Mesothelial cell of epicardium (in vitro differentiated cells): Measurements from ENCODE around the gene C14orf132. TPM values are rescaled to one million over a fixed set of nuclear protein-coding genes. Genes with fewer than 3 reads are reported as not detected.

Experiments used
- DNase-seq, 2 experiments: peaks; one replicate each; pipeline ENCODE4 v3.0.0; 2021; ENCODE audit warnings: low spot score in 2 of 2; ENCODE audit not compliant: unreplicated experiment in 2 of 2
- H3K27ac Mint-ChIP-seq: 2 replicates; pipeline ENCODE4 v1.8.0; 2021; ENCODE audit warnings: mixed read lengths
- H3K27me3 Mint-ChIP-seq: 2 replicates; pipeline ENCODE4 v1.8.0; 2021; ENCODE audit warnings: low read depth, mixed read lengths
- H3K36me3 Mint-ChIP-seq: 2 replicates; pipeline ENCODE4 v1.8.0; 2021; ENCODE audit warnings: mixed read lengths
- H3K4me1 Mint-ChIP-seq: 2 replicates; pipeline ENCODE4 v1.8.0; 2021; ENCODE audit warnings: mixed read lengths
- H3K4me3 Mint-ChIP-seq: 2 replicates; pipeline ENCODE4 v1.8.0; 2021; ENCODE audit warnings: mild to moderate bottlenecking, moderate library complexity, mixed read lengths
- H3K9me3 Mint-ChIP-seq: 2 replicates; pipeline ENCODE4 v1.8.0; 2021; ENCODE audit warnings: mixed read lengths
- total RNA-seq: library from RNA; stranded (reverse); gene quantifications from 3 replicates; pipeline ENCODE4 v1.2.1, GENCODE V29; 2021
- TF ChIP-seq, protein P1 (sequence below): fragments of 200-600 bp; sonication (generic); IDR thresholded peaks from one replicate; pipeline ENCODE4 v1.5.0; 2021; ENCODE audit warnings: antibody characterized with exemption; ENCODE audit not compliant: unreplicated experiment

C14orf132 gene
- total RNA-seq, 1 donor from 2014 or later = 40.6 TPM

DNA sequence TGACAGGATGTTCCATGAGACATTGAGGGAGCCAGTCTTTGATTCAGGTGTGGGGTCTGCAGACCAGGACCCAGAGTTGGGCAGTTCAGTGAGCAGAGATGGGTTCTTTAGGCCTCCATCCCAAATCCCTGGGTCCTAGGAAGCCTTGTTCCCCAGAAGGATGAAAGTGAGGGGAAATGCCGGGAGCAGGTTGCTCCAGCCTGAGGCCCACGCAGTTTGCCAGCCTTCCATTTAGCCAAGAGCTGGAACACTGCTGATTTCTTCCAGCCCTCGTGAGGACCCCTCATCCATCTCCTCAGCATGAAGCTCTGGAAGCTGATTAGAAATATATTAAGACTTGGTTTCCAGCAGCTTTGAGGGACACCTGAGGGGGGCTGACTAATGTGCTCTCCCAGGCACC is 12.1 kb downstream of the C14orf132 start:
- no peak for DNase-seq
- Mint-ChIP-seq H3K27ac (no peak overlapping the region), H3K36me3 (peaks cover 4% of the 10 kb centered on the region), H3K27me3 (no peaks in the 10 kb centered on the region), H3K9me3 (peaks cover 5% of the 10 kb centered on the region), H3K4me1 (peaks cover 10% of the 10 kb centered on the region), H3K4me3 (no peak overlapping the region)
- TF ChIP-seq, protein P1, sequence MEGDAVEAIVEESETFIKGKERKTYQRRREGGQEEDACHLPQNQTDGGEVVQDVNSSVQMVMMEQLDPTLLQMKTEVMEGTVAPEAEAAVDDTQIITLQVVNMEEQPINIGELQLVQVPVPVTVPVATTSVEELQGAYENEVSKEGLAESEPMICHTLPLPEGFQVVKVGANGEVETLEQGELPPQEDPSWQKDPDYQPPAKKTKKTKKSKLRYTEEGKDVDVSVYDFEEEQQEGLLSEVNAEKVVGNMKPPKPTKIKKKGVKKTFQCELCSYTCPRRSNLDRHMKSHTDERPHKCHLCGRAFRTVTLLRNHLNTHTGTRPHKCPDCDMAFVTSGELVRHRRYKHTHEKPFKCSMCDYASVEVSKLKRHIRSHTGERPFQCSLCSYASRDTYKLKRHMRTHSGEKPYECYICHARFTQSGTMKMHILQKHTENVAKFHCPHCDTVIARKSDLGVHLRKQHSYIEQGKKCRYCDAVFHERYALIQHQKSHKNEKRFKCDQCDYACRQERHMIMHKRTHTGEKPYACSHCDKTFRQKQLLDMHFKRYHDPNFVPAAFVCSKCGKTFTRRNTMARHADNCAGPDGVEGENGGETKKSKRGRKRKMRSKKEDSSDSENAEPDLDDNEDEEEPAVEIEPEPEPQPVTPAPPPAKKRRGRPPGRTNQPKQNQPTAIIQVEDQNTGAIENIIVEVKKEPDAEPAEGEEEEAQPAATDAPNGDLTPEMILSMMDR = no peak

DNA sequence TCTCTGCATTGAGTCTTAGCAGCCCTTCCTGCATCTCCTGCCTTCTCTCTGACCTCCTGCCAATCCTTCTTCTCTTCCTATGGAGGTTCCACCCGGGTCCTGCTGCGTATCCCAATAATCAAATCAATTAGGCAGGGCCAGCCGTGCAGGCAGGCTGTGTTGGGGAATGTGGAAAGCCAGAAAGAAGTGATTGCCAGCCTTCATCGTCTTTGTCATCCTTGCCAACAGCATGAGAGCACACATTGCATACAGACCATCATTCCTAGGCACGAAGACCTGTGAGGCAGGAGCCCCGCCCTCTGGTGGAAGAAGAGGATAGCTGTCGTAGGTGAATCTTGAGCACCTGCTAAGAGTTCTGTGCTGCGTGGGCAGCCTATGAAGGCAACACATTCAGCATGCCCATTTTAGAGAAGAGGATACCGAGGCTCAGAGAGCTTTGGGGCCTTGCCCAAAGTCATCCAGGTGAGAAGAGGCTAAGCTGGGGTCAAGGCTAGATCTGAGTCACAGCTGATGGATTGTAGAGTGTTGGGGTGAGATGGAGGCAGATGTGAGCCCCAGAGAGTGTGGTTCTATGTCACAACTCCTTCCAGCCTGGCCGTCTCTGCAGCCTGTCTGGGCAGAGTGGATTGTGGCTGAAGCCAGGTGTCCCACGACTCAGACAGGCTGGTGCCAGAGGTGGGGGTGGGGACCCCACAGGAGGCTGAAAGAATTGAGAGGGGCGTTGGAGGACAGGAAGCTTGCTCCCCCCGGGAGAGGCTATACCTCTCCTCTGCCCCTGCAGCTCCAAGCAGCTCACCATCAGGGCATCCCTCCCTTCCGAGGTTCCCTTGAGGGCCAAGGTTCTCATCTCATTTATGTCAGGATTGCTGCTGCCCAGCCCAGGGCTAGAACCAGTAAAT is 12.7 kb downstream of the C14orf132 start:
- peaks cover 5% of the 10 kb centered on the region for H3K9me3 Mint-ChIP-seq
- DNase-seq = peak in 1 of 2 experiments; percentile 25
- peaks cover 4% of the 10 kb centered on the region for H3K36me3 Mint-ChIP-seq
- TF ChIP-seq, protein P1 = no peak
- peaks cover 10% of the 10 kb centered on the region for H3K4me1 Mint-ChIP-seq
- H3K27me3 Mint-ChIP-seq = no peaks in the 10 kb centered on the region
- H3K27ac Mint-ChIP-seq = no peak overlapping the region
- H3K4me3 Mint-ChIP-seq = no peak overlapping the region

DNA sequence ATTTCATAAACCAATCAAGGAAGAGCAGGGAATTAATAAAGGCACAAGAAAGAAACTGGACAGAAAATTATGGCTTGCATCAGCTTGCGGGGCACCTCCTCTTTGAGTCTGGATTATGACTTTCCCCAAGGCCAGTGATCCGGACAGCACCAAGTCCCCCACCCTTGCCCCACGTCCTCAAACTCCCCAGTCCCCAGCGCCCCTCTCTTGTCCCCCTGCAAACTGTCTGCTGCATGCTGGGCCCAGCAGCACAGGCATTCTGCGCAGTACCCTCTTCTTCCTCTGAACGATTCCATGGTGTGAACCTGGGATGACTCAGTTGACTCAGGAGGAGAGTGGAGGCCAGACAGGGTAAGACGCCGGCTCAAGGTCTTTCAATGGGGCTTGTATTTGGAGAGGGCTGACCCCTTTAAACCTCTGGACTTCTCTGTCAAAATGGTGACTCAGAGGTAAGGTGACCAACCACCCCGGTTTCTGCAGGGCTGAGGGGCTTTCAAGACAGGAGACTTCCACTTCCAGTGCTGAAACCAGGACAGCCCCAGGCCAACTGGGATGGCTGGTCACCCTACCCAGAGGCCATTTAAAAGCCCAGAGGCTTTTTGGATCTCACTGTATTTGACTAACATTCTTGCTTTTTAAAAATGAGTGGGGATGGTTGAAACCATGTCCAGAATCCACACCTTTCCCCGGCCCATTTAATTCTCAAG is 13.5 kb downstream of the C14orf132 start:
- DNase-seq = peak in 1 of 2 experiments; percentile 28
- Mint-ChIP-seq H3K9me3 (peaks cover 5% of the 10 kb centered on the region), H3K4me3 (no peak overlapping the region), H3K27ac (no peak overlapping the region), H3K27me3 (no peaks in the 10 kb centered on the region), H3K36me3 (peaks cover 4% of the 10 kb centered on the region), H3K4me1 (peaks cover 10% of the 10 kb centered on the region)
- TF ChIP-seq, protein P1 = no peak

DNA sequence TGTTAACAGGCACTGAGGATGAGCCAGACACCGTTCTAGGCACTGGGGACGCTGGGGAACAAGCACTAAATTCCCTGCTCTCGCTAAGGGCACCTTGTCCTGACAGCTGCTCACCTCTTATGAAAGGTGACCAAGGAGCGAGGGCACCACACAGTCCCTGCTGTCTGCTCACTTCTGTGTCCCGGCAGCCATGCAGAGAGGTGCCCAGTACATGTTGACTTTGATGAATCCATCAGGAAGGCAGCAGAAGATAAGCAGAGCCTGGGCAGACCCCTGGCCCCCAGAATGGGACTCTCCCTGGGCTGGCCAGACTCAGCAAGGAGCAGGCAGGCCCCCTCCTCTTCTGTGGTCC is 14.1 kb downstream of the C14orf132 start:
- Mint-ChIP-seq H3K27me3 (no peaks in the 10 kb centered on the region), H3K4me1 (peaks cover 10% of the 10 kb centered on the region), H3K36me3 (peaks cover 7% of the 10 kb centered on the region), H3K27ac (no peak overlapping the region), H3K9me3 (peaks cover 5% of the 10 kb centered on the region), H3K4me3 (no peak overlapping the region)
- no peak for DNase-seq
- TF ChIP-seq, protein P1 = no peak

DNA sequence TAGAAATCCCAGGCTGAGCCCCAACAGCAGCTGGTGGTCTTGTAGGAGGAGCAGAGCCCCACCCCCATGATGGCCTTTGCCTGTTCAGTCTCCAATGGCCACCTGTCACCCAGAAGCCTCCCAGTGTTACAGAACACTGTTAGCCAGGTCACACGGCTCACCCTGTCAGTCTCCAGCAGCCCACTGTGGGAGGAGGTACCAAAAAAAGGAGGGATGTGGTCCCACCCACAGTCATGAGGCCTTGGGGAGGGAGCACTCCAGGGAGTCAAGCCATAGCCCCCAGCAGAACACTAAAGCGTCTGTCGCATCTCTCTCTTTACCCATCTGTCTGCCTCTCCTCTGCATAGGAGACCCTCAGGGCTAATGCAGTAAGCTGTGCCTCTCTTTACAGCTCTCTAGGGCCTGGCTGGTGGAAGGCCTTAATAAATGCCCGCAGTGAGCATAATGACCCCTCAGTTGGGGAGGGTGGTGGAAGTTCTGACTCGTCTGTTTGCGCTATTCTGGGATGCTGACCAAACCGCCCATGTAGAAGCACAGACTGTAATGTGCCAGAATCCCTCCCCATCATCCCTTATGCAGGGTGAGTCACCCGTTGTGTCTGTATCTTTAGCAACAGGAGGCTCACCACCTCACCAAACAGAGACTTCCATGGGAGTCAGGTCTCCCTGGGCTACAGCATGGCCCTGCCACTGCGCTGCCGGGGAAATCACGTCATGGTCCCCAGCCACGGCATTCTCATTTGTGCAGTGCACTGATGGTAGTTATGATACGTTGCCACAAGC is 14.6 kb downstream of the C14orf132 start:
- Mint-ChIP-seq H3K27me3 (no peaks in the 10 kb centered on the region), H3K9me3 (peaks cover 5% of the 10 kb centered on the region), H3K27ac (no peak overlapping the region), H3K36me3 (peaks cover 10% of the 10 kb centered on the region), H3K4me1 (peaks cover 10% of the 10 kb centered on the region), H3K4me3 (no peak overlapping the region)
- TF ChIP-seq, protein P1 = no peak
- DNase-seq = peak in 1 of 2 experiments; percentile 27
